Heart right ventricle (tissue), 16 donors: ENCODE measurements around the gene SPSB3. TPM values are rescaled to one million over a fixed set of nuclear protein-coding genes. Genes with fewer than 3 reads are reported as not detected.

Experiments used
- ATAC-seq, 8 donors: fragments of 200-7000 bp; cut with Tn5 transposase; one replicate each; pipeline ENCODE4 v1.9.1; 2020; ENCODE audit warnings: mild to moderate bottlenecking in 8 of 8, moderate library complexity in 8 of 8, moderate number of reproducible peaks in 1 of 8
- DNase-seq, 2 donors: peaks; one replicate each; pipeline ENCODE4 v3.0.0-alpha.2; 2020
- H3K27ac ChIP-seq, 10 donors: fragments of 200-600 bp; sonication (generic) in 2 of 10; one replicate each; pipeline versions ENCODE4 v1.5.0 to v1.8.0; 2020 to 2022; ENCODE audit warnings: mild to moderate bottlenecking in 3 of 10
- H3K27me3 ChIP-seq, 7 donors: fragments of 200-600 bp; one replicate each; pipeline ENCODE4 v1.8.0; 2021 to 2022; ENCODE audit warnings: mild to moderate bottlenecking in 2 of 7
- H3K36me3 ChIP-seq, 9 donors: fragments of 200-600 bp; sonication (generic) in 1 of 9; one replicate each; pipeline versions ENCODE4 v1.5.0 to v1.8.0; 2020 to 2022; ENCODE audit warnings: mild to moderate bottlenecking in 2 of 9
- H3K4me1 ChIP-seq, 9 donors: fragments of 200-600 bp; sonication (generic) in 1 of 9; one replicate each; pipeline versions ENCODE4 v1.5.0 to v1.8.0; 2020 to 2022; ENCODE audit warnings: mild to moderate bottlenecking in 4 of 9
- H3K4me3 ChIP-seq, 10 donors: fragments of 200-600 bp; sonication (generic) in 2 of 10; one replicate each; pipeline versions ENCODE4 v1.5.0 to v1.8.0; 2020 to 2022; ENCODE audit warnings: mild to moderate bottlenecking in 7 of 10, moderate library complexity in 2 of 10
- H3K9me3 ChIP-seq, 11 donors: fragments of 200-600 bp in 10 of 11; sonication (generic) in 2 of 11; one replicate each; pipeline versions ENCODE4 v1.5.0 to v1.8.0; 2013 to 2022; ENCODE audit warnings: mild to moderate bottlenecking in 2 of 11, control low read depth in 1 of 11, moderate library complexity in 1 of 11
- WGBS, 2 donors: extraction: QIAGEN DNeasy Blood & Tissue Kit; methylation state at CpG; one replicate each; pipeline ENCODE4 v1.1.7; 2013; ENCODE audit warnings: inconsistent platforms in 1 of 2; 5-methylcytosine and 5-hydroxymethylcytosine counted together
- intact Hi-C, 10 donors: fragments of 100-400 bp; cut with DNase I; formaldehyde crosslinking; loops; one replicate each; pipeline versions ENCODE4 v1.11.1 to v1.14.2; 2022
- polyA plus RNA-seq, 2 donors: library from polyadenylated mRNA; stranded (reverse); fragments of 200-250 nt; gene quantifications; one replicate each; pipeline ENCODE4 v1.2.3, GENCODE V29; 2013
- total RNA-seq, 10 donors: library from RNA; stranded (reverse); fragmentation: NEBNext Ultra II Directional in 3 of 10; extraction: Animal tissue kit (Norgen Biotek cat#: 25700) in 3 of 10; gene quantifications; one replicate each; pipeline versions ENCODE4 v1.2.1 to v1.2.4, GENCODE V29; 2021 to 2023
- TF ChIP-seq, protein P1 (sequence below), 9 donors: fragments of 200-600 bp; sonication (generic) in 2 of 9; IDR thresholded peaks; one replicate each; pipeline versions ENCODE4 v1.5.0 to v1.8.0; 2021 to 2022; ENCODE audit warnings: antibody characterized with exemption in 9 of 9, mild to moderate bottlenecking in 5 of 9, moderate library complexity in 1 of 9
- donor health status: Arrhythmogenic right ventricular cardiomyopathy.
- donor health status: ischemic (EF 13 %, LVEDD 7.1; RV severe dilation, severe dysfunction).
- donor health status: healthy with polysubstance abuse.
- donor health status: DM: no; HTN: yes; CAD: no.
- donor health status: DM: no; HTN: no; CAD: no.
- donor health status: ischemic (EF 25% LVEDD 6.9; RV normal size, moderate dysfunction).
- donor health status: ischemic (EF 25% LVEDD 5.7; RV mildly dilated, moderate dysfunction).
- donor health status: healthy.
- donor health status: DM: yes; HTN: yes; CAD: no.
- donor health status: Ischemic cardiomyopathy.
- donor health status: ischemic (EF 35%, LVEDD 5.7; RV mildly dilated, moderate dysfunction).
- donor health status: nonischemic (EF 11% LVEDD 7.7; RV severe dilation, severe dysfunction).
- donor health status: DM: yes; HTN: yes; CAD: no.
- donor health status: PGD.
- donor health status: ischemic (EF 29% LVEDD 5.4; RV normal size, mild dysfunction).
- donor health status: nonischemic (EF 23%, LVEDD 6.1; RV moderate dilation, normal function).

SPSB3 gene
- total and polyA plus RNA-seq, 12 donors, result 25.1 to 97.7 (median 27.2) TPM

DNA sequence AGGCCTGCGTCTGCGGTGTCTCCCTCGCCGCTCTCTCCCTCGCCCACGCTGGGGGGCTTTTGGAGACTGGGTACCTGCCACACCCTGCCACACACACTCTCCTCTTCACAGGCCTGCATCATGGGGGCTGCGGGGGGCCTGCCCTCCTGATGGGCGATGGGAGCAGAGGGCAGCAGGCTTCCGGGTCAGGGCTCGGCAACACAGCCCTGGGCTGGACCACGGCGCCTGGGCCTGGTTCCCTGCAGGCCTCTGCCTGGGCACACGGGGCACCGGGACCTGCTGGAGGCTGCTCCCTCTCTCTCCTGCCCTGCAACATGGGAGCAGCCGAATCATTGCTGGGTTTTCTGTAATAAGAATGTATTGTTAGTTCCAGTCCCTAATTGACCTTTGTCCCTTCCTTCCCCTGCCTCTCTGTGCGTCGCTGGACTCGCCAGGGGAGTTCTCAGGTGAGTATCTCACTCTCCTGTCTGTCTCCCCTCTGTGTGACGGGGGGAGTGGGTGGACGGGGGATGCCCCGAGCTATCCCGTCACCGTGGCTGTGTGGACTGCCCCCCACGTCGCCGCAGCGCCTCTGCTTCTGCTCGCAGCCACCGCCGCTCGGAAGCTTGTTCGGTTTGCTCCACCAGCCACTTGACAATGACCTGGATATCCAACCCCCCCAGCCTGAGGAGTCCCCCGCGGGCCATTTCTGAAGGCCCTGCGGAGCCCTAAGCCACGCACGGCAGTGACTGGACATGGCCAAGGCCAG lies 24.5 kb downstream of the SPSB3 start:
- peaks cover 0 to 92% (median 24%) of the 10 kb centered on the region in 9 donors for H3K36me3 ChIP-seq

DNA sequence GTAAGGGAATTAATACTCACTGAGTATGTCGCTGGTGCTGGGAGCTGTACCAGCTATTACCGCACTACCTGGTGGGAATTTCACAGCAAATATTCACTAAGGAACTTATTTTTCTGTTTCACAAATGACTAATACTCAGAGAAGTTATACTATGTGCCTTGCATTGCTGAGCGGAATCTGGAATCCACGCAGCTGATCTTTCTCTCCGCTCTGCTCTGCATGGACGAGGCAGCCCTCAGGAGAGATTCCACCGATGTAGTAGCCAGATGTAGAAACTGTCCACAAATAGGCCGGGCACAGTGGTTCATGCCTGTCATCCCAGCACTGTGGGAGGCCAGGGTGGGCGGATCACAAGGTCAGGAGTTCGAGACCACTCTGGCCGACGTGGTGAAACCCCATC lies 28.2 kb downstream of the SPSB3 start:
- no peak overlapping the region for H3K27ac ChIP-seq
- peaks cover 0 to 96% (median 18%) of the 10 kb centered on the region in 9 donors for H3K36me3 ChIP-seq
- TF ChIP-seq, protein P1, sequence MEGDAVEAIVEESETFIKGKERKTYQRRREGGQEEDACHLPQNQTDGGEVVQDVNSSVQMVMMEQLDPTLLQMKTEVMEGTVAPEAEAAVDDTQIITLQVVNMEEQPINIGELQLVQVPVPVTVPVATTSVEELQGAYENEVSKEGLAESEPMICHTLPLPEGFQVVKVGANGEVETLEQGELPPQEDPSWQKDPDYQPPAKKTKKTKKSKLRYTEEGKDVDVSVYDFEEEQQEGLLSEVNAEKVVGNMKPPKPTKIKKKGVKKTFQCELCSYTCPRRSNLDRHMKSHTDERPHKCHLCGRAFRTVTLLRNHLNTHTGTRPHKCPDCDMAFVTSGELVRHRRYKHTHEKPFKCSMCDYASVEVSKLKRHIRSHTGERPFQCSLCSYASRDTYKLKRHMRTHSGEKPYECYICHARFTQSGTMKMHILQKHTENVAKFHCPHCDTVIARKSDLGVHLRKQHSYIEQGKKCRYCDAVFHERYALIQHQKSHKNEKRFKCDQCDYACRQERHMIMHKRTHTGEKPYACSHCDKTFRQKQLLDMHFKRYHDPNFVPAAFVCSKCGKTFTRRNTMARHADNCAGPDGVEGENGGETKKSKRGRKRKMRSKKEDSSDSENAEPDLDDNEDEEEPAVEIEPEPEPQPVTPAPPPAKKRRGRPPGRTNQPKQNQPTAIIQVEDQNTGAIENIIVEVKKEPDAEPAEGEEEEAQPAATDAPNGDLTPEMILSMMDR (IDR thresholded peaks at IDR 0.05), result no peak
- H3K4me3 ChIP-seq, result no peak overlapping the region
- DNase-seq (no peak), ATAC-seq (no peak)
- H3K4me1 ChIP-seq, result no peaks in the 10 kb centered on the region
- H3K27me3 ChIP-seq, result no peaks in the 10 kb centered on the region
- intact Hi-C loops, result no loop called here
- no peaks in the 10 kb centered on the region for H3K9me3 ChIP-seq
- WGBS, 2 donors, result 94 to 97% methylated on average over 12 of the region's 12 CpGs

More for the DNA sequence above, 24.5 kb downstream of the SPSB3 start:
- Histone ChIP-seq H3K27me3 (no peaks in the 10 kb centered on the region), H3K27ac (no peak overlapping the region), H3K9me3 (no peaks in the 10 kb centered on the region), H3K4me1 (no peaks in the 10 kb centered on the region), H3K4me3 (no peak overlapping the region)
- 94 to 96% methylated on average over 37 of the region's 37 CpGs for WGBS, 2 donors
- TF ChIP-seq, protein P1 (IDR thresholded peaks at IDR 0.05), result no peak
- intact Hi-C loops, result no loop called here
- DNase-seq (no peak), ATAC-seq (no peak)

DNA sequence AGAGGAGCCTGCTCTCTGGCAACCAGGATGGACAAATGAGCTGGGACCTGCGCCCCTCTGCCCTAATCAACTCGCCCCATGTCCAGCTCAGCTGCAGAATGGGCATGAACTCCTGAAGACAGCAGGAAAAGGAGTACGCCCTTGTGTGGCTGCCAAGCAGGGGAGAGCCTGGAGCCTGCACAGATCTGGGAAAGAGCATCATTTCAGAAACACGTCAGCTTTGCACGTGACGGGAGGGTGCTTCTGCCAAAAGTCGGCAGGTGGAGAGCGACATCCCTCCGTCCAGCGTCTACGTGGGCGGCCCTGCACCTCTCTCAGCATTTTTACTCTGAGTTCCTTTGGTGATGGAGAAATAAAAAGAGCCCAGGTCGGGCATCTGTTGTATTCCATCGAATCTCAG lies 29.5 kb downstream of the SPSB3 start:
- DNase-seq (no peak), ATAC-seq (no peak)
- H3K9me3 ChIP-seq, result no peaks in the 10 kb centered on the region
- 95 to 96% methylated on average over 14 of the region's 14 CpGs for WGBS, 2 donors
- no peaks in the 10 kb centered on the region for H3K27me3 ChIP-seq
- no peaks in the 10 kb centered on the region for H3K4me1 ChIP-seq
- H3K27ac ChIP-seq, result no peak overlapping the region
- peaks cover 0 to 96% (median 31%) of the 10 kb centered on the region in 9 donors for H3K36me3 ChIP-seq
- TF ChIP-seq, protein P1 (IDR thresholded peaks at IDR 0.05), result no peak
- intact Hi-C loops, result no loop called here
- H3K4me3 ChIP-seq, result no peak overlapping the region

DNA sequence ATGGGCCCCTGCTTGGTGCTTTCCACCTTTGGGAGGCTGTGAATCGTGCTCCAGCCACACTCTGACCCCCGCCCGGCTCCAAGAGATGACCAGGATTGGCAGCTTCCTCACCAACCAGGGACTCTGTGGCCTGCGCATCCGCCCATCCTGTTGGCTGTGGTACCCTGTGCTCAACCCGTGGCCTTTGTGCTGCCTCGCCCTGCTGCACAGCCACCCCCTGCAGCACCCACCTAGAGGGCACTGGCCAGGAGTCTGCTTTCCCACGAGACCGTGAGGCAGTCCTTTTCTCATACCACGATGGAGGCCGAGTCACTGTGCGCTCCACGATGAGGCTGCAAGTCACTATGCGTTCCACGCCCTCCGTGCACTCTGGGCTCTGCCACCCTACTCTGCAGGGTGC lies 30.4 kb downstream of the SPSB3 start:
- WGBS, 2 donors, result 95 to 97% methylated on average over 16 of the region's 16 CpGs
- Histone ChIP-seq H3K27me3 (no peaks in the 10 kb centered on the region), H3K27ac (no peak overlapping the region), H3K4me1 (no peaks in the 10 kb centered on the region), H3K4me3 (no peak overlapping the region), H3K9me3 (no peaks in the 10 kb centered on the region), H3K36me3 (peaks cover 0 to 95% (median 37%) of the 10 kb centered on the region in 9 donors)
- TF ChIP-seq, protein P1 (IDR thresholded peaks at IDR 0.05), result no peak
- ATAC-seq, result no peak
- intact Hi-C loops, result no loop called here
- no peak for DNase-seq
